Lower lobe of right lung (tissue), 2 donors: ENCODE data around the gene GMDS. TPM values are rescaled to one million over a fixed set of nuclear protein-coding genes. Genes with fewer than 3 reads are reported as not detected.

Experiments
- ATAC-seq, 2 donors: fragments of 200-7000 bp; cut with Tn5 transposase; one replicate each; pipeline ENCODE4 v1.9.1; 2020 to 2022; ENCODE audit warnings: mild to moderate bottlenecking in 2 of 2, moderate library complexity in 2 of 2
- DNase-seq: peaks from one replicate; pipeline ENCODE4 v3.0.0-alpha.2; 2020
- H3K27ac ChIP-seq: fragments of 200-600 bp; one replicate; pipeline ENCODE4 v1.8.0; 2022
- H3K27me3 ChIP-seq: fragments of 200-600 bp; one replicate; pipeline ENCODE4 v1.8.0; 2022; ENCODE audit warnings: low read depth
- H3K36me3 ChIP-seq: fragments of 200-600 bp; one replicate; pipeline ENCODE4 v1.8.0; 2022; ENCODE audit warnings: mild to moderate bottlenecking
- H3K4me1 ChIP-seq: fragments of 200-600 bp; one replicate; pipeline ENCODE4 v1.8.0; 2022
- H3K4me3 ChIP-seq: fragments of 200-600 bp; one replicate; pipeline ENCODE4 v1.8.0; 2022; ENCODE audit warnings: mild to moderate bottlenecking
- H3K9me3 ChIP-seq: fragments of 200-600 bp; one replicate; pipeline ENCODE4 v1.8.0; 2022
- CTCF ChIP-seq: fragments of 200-600 bp; IDR thresholded peaks from one replicate; pipeline ENCODE4 v1.8.0; 2022; ENCODE audit warnings: antibody characterized with exemption, mild to moderate bottlenecking
- intact Hi-C: fragments of 100-400 bp; cut with DNase I; formaldehyde crosslinking; loops from one replicate; pipeline ENCODE4 v1.11.0; 2022
- total RNA-seq: library from RNA; stranded (reverse); fragmentation: NEBNext Ultra II Directional; extraction: Animal tissue kit (Norgen Biotek cat#: 25700); gene quantifications from one replicate; pipeline ENCODE4 v1.2.1, GENCODE V29; 2021
- donor health status: DM: no; HTN: yes; CAD: no; lungs with severe emphysema.

GMDS gene
- total RNA-seq, 1 donor from 2014 or later, result 12.7 TPM

GRCh38 chr6:2216794-2217383 is 28.5 kb downstream of the GMDS start:
- TF ChIP-seq CTCF, result no peak
- Histone ChIP-seq H3K4me1 (peaks cover 7% of the 10 kb centered on the region), H3K27me3 (no peaks in the 10 kb centered on the region), H3K27ac (no peak overlapping the region), H3K36me3 (no peaks in the 10 kb centered on the region), H3K4me3 (no peak overlapping the region), H3K9me3 (no peaks in the 10 kb centered on the region)
- intact Hi-C loops, result no loop called here
- ATAC-seq, result no peak
- DNase-seq, result no peak

- Histone ChIP-seq H3K4me1 (no peaks in the 10 kb centered on the region), H3K36me3 (no peaks in the 10 kb centered on the region), H3K27me3 (no peaks in the 10 kb centered on the region), H3K27ac (no peak overlapping the region), H3K4me3 (no peak overlapping the region), H3K9me3 (no peaks in the 10 kb centered on the region)
- TF ChIP-seq CTCF, result no peak
- ATAC-seq (no peak), DNase-seq (no peak)
- intact Hi-C loops, result no loop called here
Measured at GRCh38 chr6:2215342-2215741, 30.1 kb downstream of the GMDS start.

- DNase-seq (no peak), ATAC-seq (no peak)
- no peak for TF ChIP-seq CTCF
- H3K9me3 ChIP-seq, result no peaks in the 10 kb centered on the region
- intact Hi-C loops, result no loop called here
- H3K27ac ChIP-seq, result no peak overlapping the region
- no peaks in the 10 kb centered on the region for H3K36me3 ChIP-seq
- H3K4me1 ChIP-seq, result no peaks in the 10 kb centered on the region
- H3K27me3 ChIP-seq, result no peaks in the 10 kb centered on the region
- H3K4me3 ChIP-seq, result no peak overlapping the region
Measured at GRCh38 chr6:2213086-2213485, 32.3 kb downstream of the GMDS start.

GRCh38 chr6:2209226-2209809 is 36.1 kb downstream of the GMDS start:
- intact Hi-C loops, result no loop called here
- Histone ChIP-seq H3K36me3 (no peaks in the 10 kb centered on the region), H3K9me3 (no peaks in the 10 kb centered on the region), H3K4me3 (no peak overlapping the region), H3K4me1 (no peaks in the 10 kb centered on the region), H3K27me3 (no peaks in the 10 kb centered on the region), H3K27ac (no peak overlapping the region)
- peak; percentile 42 for TF ChIP-seq CTCF
- ATAC-seq (peak; percentile 87), DNase-seq (no peak)

GRCh38 chr6:2208468-2208867 is 36.9 kb downstream of the GMDS start:
- TF ChIP-seq CTCF, result no peak
- Histone ChIP-seq H3K27me3 (no peaks in the 10 kb centered on the region), H3K9me3 (no peaks in the 10 kb centered on the region), H3K27ac (no peak overlapping the region), H3K36me3 (no peaks in the 10 kb centered on the region), H3K4me1 (no peaks in the 10 kb centered on the region), H3K4me3 (no peak overlapping the region)
- intact Hi-C loops, result no loop called here
- no peak for DNase-seq
- no peak for ATAC-seq
